ENCODE data around the gene PTBP1.
"Not testable (repeated sequence)": the region's sequence is repeated elsewhere in the genome, so short reads cannot be mapped to it uniquely, and the experiment has no call there.

Gene PTBP1

DNA sequence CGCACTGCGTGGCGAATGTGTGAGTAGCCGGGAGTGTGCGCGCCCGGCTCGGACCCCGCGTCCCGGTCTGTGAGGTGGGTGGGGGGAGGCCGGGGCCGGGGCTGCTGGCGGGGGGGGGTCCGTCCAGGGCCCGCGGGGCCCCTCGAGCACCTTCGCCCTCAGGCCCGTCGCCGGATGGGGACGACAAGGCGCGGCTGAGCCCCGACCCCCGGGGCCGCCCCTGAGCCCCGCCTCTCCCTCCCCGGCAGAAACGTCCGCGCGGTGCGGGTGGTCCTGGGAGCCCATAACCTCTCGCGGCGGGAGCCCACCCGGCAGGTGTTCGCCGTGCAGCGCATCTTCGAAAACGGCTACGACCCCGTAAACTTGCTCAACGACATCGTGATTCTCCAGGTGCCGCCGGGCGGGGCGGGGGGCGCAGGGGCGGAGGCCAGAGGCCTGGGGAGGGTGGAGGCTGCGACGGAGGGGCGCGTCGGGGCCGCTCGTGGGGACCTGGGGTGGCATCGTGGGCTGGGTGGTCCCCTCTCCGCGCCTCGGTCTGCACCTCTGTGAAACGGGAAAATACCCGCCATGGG, 55.8 kb downstream of the PTBP1 start:
- no peak for FAIRE-seq
- no peak for DNase-seq (ENCODE audit: low spot score)

GRCh38 chr19:853614-854220, 56.5 kb downstream of the PTBP1 start:
- FAIRE-seq; DNase-seq (ENCODE audit: low spot score): not testable (repeated sequence)

DNA sequence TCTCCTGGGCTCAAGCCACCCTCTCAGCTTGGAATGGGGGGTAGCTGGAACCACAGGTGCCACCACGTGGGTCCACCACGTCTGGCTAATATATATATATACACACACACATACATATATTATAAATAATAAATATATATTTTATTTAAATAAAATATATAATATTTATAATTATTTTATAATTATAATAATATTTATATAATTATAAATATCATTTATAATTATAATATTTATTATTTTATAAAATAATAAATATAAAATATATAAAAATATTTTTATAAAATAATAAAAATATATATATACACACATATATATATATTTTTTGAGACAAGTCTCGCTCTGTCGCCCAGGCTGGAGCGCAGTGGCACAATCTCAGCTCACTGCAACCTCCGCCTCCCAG, 57.3 kb downstream of the PTBP1 start:
- FAIRE-seq: no peak

GRCh38 chr19:855142-855541, 57.9 kb downstream of the PTBP1 start:
- DNase-seq (ENCODE audit: low spot score) (no peak), FAIRE-seq (no peak)

More for the DNA sequence above, 57.3 kb downstream of the PTBP1 start:
- no peak for DNase-seq (ENCODE audit: low spot score)

- FAIRE-seq: no peak
- DNase-seq (ENCODE audit: low spot score): no peak
These were observed 58.4 kb downstream of the PTBP1 start for GRCh38 chr19:855566-856120.

- no peak for FAIRE-seq
- DNase-seq (ENCODE audit: low spot score): no peak
These were observed 61.0 kb downstream of the PTBP1 start for GRCh38 chr19:858284-858683.

DNA sequence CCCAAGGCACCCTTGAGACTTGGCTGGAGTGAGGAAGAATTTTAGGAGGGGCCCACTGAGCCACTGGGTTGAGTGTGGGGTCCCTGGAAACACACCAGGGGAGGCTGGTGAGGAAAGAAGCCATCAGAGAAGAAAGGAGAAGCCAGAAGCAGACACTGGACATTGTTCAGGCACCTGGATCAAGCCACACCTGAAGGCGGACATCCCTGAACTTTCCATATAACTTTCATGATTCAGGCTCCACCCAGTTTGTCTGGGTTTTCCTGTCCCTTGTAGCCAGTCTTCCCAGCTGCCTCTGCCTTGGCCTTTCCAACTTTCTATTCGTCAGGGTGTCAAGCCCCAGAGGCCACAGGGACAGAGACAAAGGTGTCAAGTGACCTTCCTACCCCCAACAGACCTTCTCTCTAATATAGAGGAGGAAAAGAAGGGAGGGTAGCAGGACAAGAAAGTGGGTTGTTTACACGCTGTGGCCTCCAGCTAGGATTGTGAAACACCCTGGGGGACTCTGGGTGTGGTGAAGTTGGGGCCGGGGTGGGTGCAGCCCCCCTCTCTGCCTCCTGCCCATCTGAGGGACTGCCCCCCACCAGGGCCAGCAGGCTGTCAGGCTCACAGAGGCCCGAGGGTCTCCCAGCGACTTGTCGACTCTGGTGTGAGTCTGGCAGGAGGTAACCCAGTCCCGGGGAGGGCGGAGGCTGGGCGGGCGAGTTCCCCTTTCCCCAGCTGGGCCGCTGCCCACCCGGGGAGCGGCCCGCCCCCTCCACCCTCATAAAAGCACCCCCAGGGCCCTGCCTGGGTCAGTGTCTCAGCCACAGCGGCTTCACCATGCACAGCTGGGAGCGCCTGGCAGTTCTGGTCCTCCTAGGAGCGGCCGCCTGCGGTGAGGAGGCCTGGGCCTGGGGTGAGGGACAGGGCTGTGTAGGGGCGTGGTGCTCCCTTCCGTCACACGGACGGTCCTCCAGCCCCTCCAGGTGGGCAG, 61.9 kb downstream of the PTBP1 start, which contains the start of gene CFD:
TSS of gene CFD (plus strand) at position 797 of the 976 bp plus-strand sequence. CDS start at position 823, 26 bp downstream.
- FAIRE-seq (no peak), DNase-seq (ENCODE audit: low spot score) (no peak)

DNA sequence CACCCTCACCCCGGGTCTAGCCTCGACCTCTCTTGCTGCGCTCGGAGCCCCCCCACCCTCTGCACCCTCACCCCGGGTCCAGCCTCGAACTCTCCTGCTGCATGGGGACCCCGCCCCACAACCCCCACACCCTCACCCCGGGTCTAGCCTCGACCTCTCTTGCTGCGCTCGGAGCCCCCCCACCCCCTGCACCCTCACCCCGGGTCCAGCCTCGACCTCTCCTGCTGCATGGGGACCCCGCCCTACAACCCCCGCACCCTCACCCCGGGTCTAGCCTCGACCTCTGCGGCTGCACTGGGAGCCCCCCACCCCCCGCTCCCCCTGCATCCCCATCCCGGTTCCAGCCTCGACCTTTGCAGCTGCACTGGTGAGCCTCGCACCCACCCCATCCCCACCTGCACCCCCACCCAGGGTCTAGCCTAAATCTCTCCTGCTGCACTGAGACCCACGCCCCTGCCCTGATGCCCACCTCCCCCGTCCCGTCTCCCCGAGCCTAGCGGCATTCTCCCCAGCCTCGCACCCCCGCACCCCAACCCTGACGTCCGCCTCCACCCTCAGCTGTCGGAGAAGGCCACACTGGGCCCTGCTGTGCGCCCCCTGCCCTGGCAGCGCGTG, 64.0 kb downstream of the PTBP1 start:
- FAIRE-seq (no peak), DNase-seq (ENCODE audit: low spot score) (no peak)
